GM19438 (cell line): ENCODE results near the gene TRIM14.
"Not testable (repeated sequence)": the region's sequence is repeated elsewhere in the genome, so short reads cannot be mapped to it uniquely, and the experiment has no call there.

Source experiments
- ATAC-seq: cut with Tn5 transposase; IDR thresholded peaks from one replicate; pipeline ENCODE4 v1.9.1; 2021; ENCODE audit warnings: low read depth; ENCODE audit not compliant: unreplicated experiment

The TRIM14 gene

DNA sequence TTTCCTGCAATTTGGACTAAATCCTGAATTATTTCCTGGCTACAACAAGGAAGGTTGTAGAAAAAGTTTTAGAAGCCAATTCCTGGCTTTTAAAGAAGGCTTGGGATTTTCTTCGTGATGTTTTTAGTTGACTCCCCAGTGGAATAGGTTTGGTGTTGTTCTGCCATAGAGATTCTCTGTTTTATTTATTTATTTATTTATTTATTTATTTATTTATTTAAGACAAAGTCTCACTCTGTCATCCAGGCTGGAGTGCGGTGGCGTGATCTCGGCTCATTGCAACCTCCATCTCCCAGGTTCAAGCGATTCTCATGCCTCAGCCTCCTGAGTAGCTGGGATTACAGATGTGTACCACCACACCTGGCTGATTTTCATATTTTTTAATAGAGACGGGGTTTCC lies 1.9 kb downstream of the TRIM14 start:
- not testable (repeated sequence) for ATAC-seq

DNA sequence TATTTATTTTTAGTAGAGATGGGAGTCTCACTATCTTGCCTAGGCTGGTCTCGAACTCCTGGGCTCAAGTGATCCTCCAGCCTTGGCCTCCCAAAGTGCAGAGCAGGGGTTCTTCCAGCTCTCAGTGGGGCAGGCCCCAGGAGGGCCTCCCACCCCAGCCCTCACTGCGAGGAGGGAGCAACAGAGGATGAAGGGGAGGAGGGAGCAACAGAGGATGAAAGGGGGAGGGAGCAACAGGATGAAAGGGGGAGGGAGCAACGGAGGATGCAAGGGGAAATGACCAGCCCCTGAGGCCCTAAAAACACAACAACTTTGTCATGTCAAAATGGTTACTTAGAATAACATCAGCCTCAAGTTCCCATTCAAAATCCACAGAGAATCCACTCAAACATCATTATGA lies 10.0 kb downstream of the TRIM14 start:
- no peak for ATAC-seq

DNA sequence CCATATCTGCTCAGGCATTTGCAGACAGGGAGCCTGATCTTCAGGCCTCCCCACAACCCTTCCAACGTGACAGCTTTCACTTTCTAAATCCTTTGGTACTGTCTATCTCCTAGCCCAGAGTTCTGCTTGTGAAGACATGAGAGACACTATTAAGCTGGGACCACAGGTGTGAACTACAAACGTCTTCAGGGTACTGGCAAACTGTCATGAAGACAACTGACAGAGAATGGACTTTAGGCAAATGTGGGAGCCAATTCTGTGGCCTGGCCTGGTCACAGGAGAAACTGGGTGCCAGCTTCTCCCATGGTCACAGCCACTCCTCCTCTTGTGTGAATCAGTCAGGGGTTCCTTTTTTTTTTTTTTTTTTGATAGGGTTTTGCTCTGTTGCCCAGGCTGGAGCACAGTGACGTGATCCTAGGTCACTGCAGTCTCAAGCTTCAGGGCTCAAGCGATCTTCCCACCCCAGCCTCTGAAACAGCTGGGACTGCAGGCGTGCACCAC lies 10.4 kb downstream of the TRIM14 start:
- peak; percentile 52 for ATAC-seq

DNA sequence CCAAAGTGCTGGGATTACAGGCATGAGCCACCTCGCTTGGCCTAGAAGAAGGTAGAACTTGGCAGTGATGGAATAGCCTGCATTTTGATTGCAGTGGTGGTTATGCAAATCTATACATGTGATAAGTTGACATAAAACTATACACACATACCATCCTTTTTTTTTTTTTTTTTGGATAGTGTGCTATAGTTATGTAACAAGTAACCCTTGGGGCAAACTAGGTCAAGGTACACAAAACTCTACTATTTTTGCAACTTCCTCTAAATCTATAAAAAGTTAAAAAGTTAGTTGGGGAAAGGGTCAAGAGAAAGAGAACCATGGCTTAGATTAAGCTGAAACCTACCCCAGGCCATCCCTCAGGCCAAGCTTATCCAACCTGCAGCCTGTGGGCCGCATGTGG lies 11.1 kb downstream of the TRIM14 start:
- no peak for ATAC-seq

DNA sequence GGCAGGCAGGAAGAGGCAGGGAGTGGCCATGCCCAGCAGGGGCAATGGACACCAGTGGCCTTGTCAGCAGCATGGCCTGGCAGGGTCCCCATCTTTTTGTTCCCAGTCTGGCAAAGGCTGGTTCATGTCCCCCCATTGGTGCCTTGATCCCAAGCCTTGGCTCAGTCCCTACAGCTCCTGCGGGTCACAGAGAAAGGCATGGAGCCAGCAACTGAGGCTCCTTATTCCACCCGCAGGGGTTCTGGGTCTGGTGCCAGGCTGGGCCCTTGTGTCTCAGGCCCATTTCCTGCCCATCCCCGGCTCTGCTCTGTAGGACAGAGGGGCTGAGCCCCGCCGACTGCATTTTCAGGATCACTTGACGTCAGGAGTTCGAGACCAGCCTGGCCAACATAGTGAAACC lies 14.0 kb downstream of the TRIM14 start:
- ATAC-seq: no peak

DNA sequence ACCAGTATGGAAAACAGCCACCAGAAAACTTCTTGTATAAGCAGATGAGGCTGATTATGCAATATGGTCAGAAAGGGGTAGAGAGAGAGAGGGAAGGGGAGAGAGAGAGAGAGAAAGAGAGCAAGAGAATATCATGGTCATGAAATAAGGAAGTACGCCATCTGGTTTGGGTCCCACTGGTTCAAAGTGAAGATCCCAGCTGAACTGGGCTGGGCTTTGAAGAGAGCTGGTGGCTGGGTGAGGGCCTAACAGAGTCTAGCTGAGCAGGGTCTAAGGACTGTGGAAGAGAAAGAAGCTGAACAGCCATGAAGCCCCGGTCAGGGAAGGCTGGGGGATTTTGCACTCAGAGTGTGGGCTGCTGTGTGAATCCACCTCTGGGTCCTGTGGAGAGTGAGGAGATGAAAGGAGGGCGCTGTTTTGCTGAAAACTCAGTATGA lies 14.6 kb downstream of the TRIM14 start:
- no peak for ATAC-seq

DNA sequence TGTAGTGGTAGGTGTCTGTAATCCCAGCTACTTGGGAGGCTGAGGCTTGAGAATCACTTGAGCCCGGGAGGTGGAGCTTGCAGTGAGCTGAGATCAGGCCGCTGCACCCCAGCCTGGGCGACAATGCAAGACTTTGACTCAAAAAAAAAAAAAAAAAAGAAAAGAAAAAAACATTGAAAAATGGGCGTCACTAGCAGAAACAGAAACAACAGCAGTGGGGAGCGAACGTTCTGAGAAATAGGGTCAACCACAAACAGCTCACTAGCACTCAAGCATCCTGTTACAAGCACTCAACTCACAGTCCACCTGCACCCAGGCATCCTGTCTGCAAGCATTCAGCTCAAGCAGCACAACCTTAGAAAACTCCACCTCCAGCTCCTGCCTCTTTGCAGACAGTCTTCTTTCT lies 17.2 kb downstream of the TRIM14 start:
- ATAC-seq: peak; percentile 94

DNA sequence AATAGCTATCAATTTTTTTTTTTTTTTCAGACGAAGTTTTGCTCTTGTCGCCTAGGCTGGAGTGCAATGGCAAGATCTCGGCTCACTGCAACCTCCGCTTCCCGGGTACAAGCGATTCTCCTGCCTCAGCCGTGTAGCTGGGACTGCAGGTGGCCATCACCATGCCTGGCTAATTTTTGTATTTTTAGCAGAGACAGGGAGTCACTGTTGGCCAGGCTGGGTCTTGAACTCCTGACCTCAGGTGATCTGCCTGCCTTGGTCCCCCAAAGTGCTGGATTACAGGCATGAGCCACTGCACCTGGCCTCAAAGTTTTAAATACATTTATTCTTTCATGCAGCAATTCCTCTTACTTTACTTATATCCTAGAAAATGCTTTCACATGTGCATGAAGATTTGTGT lies 17.6 kb downstream of the TRIM14 start:
- no peak for ATAC-seq

DNA sequence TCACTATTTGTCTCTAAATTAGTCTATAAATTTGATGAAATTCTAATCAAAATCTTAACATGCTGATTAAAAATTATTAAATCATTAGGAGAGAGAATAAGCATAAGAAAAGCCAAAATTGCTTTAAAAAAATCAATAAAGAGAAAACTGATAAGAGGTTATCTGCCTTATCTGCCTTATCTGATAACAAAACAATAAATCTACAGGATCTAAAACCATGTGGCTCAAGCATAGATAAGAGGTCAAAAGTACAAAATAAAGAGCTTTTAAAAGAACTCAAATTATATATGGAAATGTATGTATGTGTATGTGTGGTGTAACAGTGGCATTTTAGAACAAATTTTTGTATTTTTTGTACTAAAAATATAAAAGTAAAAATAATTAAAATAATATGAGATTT lies 18.6 kb downstream of the TRIM14 start:
- no peak for ATAC-seq

DNA sequence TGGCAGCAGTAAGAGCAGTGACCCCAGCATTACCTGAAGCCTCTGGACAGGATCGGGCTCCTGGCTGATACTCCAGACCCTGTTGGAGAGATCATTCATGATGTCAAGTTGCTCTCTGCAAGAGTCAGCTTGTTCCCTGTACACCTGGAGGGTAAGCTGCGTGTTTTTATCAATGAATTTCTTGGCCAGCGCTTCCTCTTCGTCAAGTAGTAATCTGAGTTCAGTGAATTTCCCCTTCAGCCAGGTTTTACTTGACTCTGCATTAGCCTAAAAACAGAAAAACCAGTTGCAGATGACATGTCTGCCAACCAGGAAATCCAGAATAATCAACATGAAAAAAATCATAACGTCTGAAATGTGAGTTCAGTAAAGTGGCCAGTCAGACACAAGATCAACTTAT lies 19.1 kb downstream of the TRIM14 start:
- no peak for ATAC-seq

DNA sequence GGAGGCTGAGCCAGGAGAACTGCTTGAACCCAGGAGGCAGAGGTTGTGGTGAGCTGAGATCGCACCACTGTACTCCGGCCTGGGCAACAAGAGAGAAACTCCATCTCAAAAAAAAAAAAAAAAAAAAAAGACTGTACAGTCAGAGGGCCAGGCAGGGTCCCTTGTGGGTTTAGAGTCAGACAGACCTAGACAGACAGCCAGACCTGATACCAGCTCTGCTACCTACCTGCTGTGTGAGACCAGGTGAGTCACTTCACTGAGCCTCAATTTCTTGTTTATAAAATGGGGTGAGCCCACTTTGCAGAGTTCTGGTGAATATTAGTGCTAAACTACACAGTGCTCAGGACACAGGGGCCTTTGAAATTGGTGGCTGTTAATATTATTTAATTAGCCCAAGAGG lies 19.7 kb downstream of the TRIM14 start:
- ATAC-seq: no peak

DNA sequence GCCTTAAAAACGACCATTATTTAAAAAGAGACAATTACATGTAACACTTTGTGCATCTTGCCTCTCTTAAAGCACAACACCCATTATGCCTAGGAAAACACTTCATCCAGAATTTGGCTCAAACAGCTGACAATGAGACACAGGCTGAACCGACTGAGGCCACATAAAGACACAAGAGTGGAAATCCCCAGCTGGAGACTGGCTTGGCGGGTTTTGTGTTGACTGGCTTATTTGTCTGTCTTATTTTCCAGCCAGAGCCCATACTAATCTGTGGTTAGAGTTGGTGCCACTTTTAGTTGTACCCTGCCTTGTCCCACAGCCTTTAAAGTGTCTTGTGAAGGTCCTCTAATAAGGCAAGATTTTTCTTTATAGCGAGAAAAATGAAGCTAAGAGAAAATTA lies 21.2 kb downstream of the TRIM14 start:
- ATAC-seq: no peak

DNA sequence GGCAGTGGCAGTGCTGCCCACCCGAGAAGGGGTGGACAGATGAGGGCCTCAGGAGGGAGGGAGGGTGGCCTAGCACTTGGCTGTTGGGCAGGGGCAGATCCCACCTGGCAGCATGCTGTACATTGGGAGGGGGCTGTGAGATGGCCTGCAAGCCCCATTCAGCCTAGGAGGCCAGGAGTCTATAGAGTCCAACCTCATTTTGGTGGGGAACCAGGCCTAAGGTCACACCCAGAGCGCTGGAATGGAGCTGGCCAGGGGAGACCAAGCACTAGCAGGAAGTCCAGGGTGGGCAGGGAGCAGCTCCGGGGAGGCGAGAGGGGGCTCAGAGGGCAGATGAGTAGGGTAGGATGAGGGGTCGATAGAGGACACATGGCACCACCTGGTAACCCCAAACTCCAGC lies 22.9 kb downstream of the TRIM14 start:
- no peak for ATAC-seq

DNA sequence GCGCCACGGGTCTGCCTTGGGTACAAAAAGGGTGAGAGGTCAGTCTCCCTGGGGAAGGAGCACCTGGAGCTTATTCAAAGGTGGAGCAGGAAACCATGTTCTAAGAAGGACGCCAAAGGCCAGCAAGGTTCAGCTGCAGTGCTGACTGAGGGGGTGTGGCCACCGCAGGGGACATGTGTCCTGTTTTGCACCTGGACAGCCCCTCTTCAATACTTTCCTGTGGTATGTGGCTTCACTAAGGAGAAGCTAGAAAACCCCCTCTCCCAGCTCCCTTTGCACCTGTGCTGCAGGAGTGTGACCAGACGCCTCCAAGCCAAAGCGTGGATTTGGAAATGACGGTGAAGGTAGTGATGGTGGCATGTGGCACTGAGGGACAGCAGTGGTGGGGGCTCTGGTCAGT lies 23.6 kb downstream of the TRIM14 start:
- no peak for ATAC-seq

DNA sequence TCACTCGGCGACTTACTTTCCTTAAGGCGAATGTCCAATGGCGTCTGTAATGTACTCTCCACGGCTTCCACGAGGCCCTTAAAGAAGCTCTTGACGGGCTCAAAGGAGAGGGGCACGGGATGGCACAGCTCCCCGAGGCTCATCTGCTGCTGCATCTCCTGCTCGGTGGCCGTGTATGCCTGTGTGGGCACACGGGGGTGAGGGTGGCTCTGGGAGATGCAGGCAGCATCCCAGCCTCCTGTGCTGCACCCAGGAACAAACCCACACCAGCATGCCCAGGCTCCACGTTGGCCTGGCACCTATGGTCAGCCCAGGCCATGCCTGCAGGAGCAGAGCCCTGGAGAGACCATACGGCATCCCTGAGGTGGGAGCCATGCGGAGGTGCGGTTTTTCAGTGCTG lies 24.2 kb downstream of the TRIM14 start:
- ATAC-seq: no peak

DNA sequence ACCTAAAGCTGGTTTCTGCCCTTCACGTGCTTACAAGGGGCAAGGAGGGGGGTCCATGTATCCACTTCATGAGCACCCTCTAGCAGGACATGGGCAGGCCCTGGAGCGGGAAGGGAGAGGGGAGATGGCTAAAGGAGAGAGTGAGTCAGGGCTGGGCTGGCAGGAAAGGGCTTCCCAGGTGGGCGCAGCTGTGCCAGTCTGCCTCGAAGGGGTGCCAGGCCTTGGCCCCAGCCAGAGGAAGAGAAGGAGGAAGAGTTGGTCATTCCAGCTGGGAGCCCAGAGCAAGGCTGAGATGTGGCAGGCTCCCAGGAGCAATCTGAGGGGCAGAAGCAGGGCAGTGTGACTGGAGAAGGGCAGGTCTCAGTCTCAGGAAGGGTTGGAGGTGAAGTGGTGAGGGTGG lies 24.7 kb downstream of the TRIM14 start:
- ATAC-seq: no peak

DNA sequence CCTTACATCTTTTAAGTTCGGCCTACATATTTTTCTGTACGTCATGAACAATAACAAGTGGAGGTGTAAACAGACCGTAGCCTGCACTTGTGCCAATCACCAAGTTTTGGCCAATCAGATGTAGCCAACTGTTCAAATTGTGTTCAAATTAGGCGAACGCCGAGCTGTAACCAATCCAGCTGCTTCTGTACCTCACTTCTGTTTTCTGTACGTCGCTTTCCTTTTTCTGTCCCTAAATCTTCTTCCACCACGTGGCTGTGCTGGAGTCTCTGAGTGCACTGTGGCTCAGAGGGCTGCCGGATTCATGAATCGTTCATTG lies 26.4 kb downstream of the TRIM14 start:
- no peak for ATAC-seq

DNA sequence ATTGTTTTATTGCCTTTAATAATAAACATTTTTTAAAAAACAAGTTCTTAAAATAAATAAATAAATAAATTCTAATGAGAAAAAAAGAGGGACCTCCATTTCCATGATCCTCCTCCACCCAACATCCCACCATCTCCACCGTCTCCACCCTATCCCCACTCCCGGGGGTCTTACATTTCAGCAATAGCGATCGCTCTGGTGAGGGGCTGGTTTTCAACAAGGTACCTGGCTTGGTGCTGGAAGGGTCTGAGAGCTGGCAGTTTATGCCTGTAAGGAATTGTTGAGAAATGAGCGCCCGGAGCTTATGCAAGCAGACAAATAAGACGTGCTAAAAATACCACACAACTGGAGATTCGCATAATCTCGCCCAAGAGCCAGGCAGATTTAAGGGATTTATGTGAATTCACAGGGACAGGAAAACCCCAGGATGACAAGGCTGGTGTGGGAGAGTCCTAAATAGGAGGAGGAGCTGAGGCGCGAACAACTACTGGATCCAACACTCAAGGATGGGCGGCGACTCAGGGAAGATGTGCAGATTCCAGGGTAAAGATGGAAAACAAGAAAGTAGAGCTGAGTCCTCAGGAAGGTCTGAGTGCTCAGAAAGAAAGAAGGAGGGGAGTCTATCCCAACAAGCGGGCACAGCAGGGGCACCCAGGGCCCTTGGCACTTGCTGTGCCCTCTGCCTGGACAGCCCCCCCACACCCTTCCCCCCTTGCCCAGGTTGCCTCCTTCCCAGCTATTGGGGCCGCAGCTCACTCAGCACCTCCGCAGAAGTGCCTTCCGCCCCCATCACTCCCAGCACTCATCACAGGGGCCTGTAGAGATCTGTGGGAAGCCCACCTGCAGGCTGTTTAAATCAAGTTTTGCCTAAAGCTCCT lies 27.0 kb downstream of the TRIM14 start:
- ATAC-seq: no peak

DNA sequence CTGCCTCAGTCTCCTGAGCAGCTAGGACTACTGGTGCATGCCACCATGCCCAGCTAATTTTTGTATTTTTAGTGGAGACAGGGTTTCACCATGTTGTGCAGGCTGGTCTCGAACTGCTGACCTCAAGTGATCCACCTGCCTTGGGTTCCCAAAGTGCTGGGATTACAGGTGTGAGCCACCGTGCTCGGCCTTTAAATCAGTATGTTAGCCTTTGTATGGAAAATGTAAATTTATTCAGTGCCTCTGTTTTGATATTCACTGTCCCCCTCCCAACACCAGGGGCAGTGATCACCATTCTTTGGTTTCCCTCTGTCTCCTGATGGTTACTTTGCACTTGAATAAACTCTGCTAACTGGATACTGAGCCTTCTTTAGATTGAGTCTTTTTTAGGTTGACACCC lies 28.3 kb downstream of the TRIM14 start:
- ATAC-seq: not testable (repeated sequence)

DNA sequence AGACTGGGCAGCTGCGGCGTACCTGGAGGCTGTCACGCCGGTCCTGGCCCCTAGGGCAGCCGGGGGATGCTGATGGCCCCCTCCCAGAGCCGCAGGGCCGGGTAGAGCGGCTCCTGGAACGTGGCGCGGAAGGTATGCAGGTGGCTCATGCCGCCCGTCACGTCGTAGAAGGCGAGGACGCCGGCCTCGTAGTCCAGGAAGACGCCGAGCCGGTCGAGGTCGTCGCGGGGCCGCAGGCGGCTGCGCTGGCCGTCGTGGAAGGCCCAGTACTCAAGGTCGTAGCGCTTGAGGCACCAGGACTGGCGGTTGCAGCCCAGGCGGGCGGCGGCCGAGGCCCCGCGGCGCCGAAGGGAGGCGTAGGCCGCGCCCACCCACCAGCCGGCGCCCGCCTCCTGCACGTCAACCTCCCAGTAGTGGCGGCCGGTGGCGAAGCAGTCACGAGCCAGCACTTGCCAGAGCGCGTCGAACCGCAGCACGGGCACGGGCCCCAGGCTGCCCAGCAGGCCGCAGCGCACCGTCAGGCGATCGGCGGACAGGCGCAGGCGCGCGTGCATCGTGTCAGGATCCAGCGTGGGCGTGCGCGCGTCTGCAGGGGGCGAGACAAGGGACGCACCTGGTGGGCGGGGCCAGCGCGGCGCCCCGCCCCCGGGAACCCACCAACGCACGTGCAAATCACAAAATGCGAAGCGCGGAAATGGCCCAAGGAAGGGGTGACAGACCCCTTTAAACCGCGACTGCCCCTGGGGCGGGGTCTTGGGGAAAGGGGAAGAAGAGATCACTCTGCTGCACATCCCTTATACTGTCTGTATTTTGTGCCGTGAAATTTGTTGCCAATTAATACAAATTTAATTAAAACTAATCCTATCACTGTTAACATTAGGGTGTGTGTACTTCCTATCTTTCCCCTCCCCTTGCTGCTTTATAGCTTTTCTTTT lies 31.3 kb downstream of the TRIM14 start:
- ATAC-seq: peak; percentile 46

DNA sequence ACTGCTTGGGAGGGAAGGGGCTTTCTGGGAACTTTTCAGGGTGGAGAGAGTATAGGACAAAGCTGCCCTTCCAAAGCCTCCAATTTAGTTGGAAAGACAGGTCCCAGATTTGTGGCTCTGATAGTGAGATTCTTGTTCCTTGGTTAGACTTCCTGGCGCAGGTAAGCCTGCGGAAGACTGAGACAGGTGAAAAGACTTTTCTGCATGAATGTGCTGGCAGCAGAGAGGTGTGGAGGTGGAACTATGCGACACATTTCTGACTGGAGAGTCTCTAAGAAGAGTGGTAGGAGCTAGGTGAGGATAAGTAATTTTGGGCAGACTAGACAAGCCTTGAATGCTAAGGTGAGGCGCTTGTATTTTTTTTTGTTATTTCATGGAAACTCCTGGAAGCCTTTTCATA lies 32.6 kb downstream of the TRIM14 start:
- no peak for ATAC-seq

DNA sequence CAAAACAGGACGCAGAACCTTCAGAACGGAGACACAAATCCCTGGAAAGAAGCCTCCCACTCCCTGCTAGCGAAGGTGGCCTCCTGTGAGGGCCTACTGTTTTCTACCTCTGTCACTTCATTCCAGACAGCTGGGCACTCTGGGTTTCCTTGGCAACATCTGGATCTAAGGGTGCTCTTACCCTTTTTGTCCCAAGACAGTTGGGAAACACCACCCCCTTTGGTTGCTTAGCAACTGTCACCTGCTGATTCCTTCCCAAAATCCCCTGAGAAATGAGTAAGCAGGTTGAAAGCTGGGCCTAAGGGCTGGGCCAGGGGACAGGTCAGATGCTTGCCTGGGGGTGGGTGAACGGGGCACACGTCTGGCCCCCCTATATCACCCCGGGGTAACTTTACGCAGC lies 33.1 kb downstream of the TRIM14 start:
- ATAC-seq: no peak
